ENCODE results near the gene ASTL.

DNA sequence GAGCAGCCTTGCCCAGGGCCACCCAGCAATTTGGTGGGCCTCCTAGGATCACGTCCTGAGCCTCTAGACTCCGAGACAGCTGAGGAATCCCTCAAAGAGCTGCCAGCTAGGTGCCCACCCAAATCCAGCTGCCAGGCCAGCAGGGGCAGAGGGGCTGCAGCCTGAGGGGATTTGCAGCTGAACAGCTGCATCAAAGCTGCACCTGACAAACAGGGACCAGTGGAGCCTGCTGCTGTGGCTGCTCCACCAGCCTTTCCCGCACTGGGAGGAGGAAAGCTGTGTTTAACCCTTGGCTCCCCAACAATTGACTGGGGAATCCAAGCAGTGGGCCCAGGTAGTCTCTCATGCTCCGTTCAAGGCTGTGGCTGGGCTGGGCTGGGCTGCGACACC is 30.2 kb downstream of the ASTL start:
- TF ChIP-seq YY1 (IDR thresholded peaks at IDR 0.05; ENCODE audit: insufficient read depth, insufficient read length) (no peak), ZNF274 (IDR thresholded peaks at IDR 0.05; ENCODE audit: low read depth, low read length) (no peak), SUZ12 (IDR thresholded peaks at IDR 0.05; ENCODE audit: extremely low read depth, insufficient read depth, insufficient read length) (no peak)

Measured in NT2/D1 (cell line).